Hematopoietic multipotent progenitor cell treated with erythropoietin and hydrocortisone succinate and interleukin-3 and kit ligand, for 4 days (in vitro differentiated cells): Measurements from ENCODE around the gene AGTPBP1.

Experiments used
- DNase-seq: peaks from one replicate; pipeline ENCODE4 v3.0.0-alpha.2; 2015

AGTPBP1 gene

DNA sequence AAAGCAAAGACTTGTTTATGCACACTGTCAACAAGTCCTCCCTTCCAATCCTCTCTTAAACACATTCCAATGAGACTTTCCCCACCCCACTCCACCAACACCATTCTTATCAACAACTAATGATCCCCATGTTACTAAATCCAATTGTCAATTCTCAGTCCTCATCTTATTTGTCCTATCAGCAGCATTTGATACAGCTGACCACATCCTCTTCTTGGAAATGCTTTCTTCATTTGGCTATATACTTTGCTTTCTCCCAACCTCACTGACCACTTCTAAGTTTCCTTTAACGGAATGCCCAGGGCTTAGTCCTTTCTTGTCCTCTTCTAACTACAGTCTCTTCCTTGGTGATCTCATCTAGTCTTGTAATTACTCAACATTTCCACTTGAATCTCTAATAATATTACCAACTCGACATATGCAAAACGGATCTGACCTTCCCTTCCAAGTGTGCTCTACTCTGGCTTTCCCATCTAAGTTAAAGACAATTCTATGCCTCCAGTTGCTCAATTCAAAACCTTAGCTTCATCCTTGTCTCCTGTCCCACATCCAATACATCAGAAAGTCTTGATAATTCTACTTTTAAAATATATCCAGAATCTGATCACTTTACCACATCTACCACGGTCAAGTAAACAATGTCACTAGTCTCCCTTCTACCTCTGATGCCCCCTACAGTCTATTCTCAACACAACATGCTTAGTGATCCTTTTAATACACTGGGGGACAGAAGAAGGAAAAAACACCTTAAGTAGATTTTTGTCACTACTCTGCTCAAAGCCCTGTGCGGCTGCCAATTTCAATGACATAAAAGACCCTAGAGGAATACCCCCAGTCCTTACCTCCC, 25.5 kb downstream of the AGTPBP1 start:
- DNase-seq = peak; percentile 69

DNA sequence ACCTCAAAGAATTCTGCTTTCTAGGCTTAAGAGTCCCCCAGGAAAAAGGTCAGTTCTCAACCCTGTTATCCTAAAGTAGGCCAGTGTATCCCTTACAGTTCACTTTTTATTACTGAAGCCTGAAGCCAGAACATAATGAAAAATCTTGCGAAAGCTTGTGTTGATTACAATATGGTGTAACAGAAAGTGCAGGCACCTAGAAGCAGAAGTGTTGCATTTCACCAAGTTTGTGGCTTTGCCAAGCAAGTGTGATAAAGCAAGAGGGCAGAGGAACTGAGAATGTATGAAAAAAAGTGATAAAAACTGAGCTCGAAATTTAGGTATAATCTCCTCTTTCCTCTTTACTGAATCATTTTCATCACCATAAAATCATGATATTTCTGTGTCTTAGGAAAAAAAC, 26.2 kb downstream of the AGTPBP1 start:
- DNase-seq = peak; percentile 91

DNA sequence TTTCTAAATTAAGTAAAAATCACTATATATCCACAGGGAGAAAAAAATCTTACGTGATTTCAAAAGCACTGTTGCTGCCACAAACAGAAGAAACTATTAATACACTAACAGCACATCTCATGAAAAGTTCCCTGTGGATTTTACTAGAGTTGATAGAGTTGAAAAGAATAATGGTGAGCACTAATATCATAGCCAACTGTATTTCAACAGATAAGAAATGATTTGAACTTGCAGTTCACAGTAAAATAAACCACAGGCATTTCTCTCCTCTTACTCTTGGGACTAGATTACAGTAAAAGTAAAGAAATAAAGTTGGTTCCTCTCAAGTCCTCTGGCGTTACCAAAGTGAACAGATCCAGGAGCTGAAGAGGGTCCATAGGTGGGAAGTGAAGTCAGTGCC, 27.9 kb downstream of the AGTPBP1 start:
- DNase-seq = peak; percentile 42

DNA sequence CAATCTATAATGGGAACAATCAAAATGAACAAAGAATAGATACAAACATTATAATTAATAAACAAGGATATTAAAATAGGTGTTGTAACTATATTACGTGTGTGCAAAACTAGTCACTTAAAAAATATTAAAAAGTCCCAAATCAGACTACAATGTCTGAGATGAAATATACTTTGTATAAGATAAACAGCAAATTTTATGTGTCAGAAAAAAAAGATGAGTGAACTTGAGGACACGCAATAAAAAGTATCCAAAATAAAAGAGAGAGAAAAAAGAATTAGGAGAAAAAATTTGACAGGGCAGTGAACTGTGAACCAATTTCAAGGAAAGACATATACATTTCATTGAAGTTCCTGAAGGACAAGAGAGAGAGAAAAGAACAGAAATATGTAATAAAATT, 37.0 kb downstream of the AGTPBP1 start:
- DNase-seq = no peak

DNA sequence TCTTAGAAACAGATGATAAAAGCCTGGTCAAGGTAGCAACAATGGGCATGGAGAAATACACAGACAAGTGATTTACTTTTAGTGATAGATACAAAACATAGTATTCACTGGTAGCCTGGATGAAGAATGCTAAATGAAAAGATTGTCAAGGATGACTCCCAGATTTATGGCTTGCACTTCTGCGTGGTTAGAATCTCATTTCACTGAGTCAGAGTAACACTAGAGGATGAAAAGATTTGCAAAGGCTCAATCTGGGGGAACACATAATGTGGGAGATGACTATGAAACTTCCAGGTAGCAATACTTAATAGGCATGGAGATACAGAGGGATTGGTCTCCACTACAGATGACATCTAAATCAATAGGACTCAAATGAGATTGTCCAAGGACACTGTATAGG, 38.4 kb downstream of the AGTPBP1 start:
- DNase-seq = no peak

DNA sequence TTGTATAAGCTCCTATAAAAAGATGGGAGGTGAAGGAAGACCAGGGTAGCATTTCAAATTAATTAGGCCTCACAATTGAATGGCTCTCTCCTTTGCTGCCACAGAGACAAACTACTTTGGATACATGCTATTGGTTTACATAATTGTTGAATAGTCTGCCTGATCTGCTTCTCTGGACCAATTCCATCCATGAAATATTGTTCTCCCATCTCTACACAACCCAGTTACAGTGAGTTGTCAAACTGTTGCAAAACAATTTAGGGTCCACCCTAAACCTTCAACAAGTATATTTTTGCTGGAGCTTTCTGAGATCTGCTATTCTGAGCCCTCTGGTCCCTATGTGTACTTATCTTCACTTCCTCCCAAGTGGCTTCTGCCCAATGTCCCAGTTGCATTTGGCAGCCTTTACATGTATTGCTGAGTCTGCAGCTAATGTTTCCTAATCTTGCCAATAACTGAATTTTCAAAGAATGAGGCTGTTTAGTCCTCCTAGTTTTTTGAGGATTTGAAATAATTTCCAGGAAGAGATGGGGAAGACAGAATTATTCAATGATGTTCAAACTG, 38.9 kb downstream of the AGTPBP1 start:
- DNase-seq = peak; percentile 46

DNA sequence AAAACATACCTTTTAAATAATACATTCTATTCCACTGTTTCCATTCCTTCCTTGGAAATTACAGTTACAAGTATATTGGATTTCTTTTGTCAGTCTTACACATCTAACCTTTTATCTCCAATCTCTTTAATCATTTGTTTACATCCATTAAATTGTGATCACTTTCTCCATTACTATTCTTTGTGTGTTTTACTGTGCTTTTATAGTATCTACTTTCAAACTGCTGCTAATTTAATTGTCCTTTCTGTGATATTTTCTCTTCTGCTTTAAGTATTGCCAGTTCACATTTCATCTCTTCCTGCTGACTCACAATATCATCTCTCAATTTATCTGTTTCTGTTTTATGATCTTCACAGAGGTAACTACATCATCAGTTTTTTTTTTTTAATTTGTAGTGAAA, 39.6 kb downstream of the AGTPBP1 start:
- DNase-seq = no peak

DNA sequence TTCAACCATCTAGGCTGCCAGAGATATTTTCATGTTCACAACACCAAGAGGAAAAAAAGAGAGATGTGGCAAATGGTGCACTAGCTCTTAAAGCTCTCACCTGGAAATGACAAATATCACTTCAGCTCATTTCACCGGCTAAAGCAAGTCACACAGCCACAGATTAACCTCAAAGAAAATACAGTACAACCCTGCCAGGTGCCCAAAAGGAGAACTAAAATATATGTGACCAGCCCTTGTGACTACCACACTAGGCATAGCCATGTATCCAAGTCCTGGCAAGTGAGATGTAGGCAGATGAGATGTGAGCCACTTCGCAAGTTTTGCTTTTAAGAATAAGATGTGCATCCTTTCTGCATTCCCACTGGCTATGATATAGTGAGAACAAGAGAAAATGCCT, 41.4 kb downstream of the AGTPBP1 start:
- DNase-seq = peak; percentile 43

DNA sequence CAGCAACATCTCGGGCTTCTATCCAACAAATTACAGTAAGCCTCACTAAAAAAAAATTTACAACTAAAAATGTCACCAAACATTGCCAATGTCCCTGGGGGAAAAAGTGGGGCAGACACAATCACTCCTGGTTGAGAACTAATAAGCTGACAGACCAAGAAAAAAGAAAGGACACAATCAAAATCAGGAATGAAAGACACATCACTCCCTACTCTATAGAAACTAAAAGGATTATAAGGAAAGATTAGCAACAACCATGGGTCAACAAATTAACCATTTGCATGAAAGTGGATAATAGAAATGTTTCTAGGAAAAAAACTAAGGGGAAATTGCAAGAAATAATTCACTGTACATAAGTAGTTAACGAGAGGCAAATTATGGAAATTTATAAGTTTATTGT, 53.4 kb downstream of the AGTPBP1 start:
- no peak for DNase-seq

DNA sequence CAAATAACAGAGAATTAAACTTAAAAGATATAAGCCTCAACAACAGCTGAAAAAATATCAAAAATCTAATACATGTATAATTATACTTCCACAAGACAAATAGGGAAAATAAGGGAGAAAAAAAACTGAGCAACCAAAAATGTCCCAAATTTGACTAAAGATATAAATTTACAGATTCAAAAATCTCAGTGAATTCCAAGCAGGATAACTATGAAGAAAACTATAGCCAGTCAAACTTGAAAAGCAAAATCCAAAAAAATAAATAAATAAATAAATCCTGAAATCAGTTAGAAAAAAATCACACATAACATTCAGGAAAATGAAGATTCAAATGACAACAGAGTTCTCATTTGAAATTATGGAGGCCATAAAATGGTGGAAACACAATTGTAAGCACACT, 56.7 kb downstream of the AGTPBP1 start:
- no peak for DNase-seq

DNA sequence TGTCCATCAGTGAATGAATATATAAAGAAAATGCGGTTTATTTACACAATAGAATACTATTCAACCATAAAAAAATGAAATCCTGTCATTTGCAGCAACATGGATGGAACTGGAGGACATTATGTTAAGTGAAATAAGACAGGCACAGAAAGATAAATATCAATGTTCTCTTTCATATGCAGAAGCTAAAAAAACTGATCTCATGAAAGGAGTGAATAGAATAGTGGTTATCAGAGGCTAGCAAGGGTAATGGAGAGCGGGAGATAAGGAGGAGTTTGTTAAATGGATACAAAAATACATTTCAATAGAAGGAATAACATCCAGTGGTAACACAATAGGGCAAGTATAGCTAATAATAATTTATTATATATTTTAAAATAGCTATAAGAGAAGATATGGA, 65.0 kb downstream of the AGTPBP1 start:
- DNase-seq = peak; percentile 39

DNA sequence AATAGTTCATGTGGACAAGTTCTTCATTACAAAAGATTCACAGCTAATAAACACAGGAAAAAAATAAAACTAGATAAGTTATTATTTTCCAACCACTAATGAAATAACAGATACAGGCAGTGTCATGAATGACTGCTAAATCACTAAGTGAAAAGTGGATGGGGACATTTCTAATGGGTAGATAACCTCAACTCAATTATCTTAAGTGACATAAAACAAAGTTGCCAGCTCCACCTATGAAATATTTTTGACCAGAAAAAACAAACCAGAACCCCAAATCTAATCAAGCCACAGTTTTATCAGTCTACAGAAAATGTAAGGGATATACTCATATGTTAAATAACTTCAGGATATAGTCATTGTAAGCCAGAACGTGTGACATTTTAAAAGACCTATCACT, 74.4 kb downstream of the AGTPBP1 start:
- no peak for DNase-seq

DNA sequence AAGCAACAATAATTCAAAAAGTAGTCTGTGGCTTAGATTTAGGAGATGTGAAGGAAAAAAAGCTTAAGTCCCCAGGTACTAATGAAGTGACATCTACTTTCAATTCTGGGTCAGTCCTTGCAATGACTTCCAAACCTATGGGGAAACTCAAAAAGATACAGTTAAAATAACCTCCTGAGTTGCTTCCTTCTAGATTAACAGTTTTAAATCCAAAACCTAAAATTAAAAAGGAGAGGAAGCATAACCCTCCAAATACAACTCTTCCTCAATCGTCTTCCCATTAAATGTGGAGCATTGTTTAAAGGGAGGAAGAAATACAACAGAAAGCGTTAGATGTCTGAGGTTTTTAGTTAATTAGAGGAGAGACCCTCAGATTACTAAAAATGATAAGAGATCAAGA, 75.7 kb downstream of the AGTPBP1 start:
- no peak for DNase-seq

DNA sequence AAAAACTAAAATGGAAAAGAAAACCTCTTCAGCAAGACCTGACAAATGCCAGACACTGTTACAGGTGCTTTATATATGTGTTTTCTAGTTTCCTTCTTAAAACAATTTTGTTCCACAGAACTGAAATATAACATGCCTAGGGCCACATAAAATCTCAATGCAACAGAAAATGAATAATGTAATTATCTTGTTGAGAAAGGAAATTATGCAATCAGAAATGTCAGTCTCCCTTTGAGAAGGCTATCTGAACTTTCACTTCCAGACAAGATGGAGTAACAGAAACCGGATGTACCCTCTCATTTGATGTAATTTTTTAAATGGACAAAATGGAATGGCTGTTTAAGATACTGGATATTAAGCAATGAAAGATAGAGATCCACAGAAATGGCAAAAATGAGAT, 79.2 kb downstream of the AGTPBP1 start:
- DNase-seq = peak; percentile 15

DNA sequence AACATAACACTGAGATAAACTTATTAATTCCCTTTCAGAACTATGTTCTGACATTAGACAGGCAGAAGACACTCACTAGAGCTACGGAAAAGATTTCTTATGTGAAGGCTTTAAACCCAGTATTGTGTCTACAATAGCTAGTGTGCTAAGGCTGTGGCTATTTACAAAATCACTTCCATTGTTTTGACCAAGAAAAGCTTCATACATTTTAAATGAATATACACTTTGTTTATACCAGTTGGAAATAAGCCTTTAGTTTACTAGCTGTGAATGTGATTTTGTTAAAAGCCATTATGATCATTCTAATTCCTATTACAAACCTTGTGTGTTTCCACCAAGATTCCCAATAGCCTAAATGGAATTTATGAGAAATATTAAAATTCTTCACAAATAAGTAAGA, 83.0 kb downstream of the AGTPBP1 start:
- no peak for DNase-seq

DNA sequence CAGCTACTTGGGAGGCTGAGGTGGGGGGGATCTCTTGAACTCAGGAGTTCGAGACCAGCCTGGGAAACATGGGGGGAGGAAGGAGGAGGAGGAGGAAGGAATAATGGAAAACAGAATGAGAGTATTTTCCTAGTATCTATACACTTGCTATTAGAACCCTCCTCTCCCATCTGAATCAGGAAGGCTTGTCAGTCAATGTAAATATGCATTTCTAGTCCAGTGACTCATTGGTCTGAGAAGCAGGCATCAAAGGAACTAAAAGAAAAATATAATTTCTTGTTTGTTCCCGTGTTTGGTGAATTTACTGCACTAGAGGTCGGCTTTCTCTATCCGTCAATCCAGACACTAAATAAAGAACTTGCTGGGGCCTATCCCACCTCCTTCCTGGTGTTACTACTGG, 88.6 kb downstream of the AGTPBP1 start:
- DNase-seq = no peak

DNA sequence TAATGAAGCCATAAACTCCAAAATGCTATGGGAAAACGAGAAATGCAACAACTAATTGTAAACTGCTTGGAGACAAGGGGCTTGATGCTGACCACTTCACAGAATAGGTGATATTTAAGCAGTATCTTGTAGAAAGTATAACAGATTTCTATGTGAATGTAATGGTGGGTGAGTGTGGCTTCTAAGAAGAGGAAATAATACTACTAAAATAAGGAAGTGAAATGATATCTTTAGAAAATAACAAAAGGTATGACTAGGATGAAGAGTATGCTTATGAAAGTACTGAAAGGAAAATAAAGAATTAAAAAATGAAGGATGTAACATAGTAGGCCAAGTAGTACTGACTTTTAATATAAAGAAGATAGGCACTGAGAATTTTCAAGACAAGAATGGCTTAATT, 94.2 kb downstream of the AGTPBP1 start:
- DNase-seq = peak; percentile 6

DNA sequence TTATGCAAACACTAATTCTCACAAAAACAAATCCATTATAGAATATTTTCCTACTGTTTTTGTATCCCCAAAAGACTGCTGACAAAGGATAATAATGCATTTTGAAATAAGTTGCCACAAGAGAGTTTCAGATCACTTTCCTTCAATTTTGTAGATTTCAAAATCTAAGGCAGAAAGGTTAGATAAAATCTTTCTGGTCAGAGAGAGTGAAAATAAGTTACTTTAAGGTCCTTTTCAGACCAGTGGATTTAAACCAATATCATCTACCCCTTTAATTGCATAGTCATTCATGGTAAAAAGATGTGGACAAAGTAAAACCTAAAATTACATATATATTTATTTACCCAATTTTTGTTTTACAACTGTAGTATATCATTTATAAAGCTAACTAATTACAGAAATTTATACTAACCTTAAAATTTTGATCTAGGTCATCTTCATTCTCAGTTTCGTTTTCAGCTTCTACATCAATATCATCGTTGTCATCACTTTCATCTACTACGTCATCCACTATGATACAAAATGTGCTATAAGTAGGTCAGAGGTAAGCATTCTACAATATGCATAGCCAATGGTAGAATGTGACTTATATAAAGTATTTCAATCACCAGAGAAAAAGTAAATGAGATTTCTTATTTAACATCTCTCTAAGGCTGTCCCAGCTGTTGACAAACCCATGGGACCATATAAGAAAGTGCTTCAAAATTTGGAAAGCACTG, 95.7 kb downstream of the AGTPBP1 start:
- peak; percentile 3 for DNase-seq

DNA sequence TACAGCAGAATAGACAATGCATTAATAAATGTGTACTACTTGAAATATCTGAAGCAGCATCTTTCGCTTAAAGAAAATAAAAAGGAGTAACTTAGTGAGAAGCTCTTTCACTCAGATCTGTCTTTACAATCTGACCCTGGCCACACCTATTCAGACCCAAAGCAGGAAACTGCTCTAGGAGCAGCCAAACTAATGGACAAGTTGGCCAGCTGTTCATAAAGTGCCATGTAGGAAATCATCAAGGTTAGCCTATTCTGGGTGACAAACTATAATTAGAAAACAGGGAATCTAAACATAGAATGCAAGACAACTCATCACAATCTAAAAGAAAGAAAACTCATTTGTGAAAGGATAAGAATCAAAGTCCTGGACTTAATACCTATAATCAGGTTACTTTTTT, 101.3 kb downstream of the AGTPBP1 start:
- DNase-seq = no peak

DNA sequence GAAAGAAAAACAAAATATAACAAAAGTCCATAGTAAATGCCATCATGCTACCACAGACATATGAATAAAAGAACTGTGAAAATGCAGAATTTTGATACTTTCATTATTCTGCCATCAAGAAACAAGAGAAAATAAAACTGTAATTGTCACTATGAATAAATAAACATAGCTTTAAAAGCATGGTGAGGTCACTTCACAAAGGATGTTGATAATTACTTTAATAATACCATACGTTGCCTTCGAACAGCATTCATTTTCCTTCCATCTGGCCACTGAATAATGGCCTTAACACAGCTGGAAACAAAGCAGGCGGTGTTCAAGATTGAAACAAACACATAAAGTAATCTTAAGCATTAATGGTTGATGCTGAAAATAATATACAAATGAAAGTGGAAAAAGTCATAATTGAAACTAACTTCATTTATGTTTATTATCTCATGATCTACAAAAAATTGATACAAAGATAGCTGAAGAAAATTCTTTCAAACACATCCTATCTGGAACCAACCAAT, 102.0 kb downstream of the AGTPBP1 start:
- no peak for DNase-seq

DNA sequence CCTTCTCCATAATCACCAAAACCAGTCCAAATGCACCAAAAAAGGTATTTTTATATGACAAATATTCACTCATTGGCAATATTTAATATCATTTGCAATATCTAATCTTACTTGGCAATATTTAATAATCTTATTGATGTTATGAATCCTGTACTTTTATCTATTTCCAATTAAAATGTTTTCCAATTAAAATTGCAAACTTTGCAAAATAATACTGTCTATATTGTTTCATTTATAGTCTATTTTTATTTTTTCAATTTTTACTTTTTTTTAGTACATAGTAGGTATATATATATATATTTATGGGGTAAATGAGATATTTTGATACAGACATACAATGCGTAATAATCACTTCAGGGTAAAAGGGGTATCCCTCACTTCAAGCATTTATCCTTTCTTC, 109.9 kb downstream of the AGTPBP1 start:
- DNase-seq = no peak

DNA sequence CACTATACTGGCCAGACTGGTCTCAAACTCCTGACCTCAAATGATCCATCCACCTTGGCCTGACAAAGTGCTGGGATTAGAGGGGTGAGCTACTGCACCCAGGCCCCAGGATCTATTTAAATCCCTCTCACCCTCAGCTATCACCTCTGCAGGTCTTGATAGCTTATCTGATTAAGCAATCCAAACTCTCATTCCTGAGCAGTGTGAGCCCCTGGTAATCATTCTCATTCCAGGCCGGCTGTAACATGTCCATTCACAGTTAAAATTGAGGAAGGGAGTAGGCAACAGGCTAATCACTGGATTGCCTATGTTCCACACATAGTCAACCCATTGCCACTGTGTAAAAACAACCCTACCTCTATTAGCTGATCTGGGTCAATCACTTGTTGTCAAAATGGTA, 111.1 kb downstream of the AGTPBP1 start:
- DNase-seq = no peak

DNA sequence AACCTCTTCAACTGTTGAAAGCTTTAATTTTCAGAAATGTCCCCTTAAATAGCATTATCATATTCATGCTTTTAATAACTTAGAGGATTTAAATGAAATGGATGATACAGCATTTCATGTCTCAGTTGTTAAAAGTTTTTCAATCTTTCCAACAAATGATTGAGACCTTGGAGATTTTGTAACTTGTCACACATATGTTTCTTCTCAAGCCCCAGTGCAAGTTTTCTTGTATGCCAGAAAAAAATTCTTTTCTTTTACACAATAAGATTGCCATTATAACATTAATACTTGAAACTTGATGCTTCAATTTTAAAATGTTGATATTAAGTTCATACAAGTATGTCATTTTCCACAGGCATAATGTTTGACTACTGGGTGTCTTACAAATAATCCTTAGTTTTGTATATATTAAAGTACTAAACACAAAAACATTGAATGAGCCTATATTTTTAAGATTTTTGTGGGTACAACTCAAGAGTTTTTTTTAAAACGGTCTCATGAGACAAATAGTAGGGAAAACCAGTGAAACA, 124.5 kb downstream of the AGTPBP1 start:
- no peak for DNase-seq

DNA sequence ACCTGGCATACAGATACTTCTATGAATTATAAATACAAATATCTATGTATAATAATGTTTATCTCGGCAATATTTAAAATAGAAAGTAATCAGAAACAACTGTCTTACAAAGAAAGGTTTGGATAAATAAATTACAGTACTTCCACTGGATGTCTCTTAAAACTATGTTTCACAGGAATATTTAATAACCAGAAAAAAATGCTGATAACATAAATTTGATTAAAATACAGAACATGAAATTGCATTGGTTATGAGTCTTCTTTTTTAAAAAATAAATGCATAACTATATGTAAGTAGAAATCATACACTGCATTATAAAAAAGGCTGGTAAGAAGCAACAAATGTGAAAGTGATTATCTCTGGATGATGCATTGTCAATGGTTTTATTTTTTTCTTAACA, 126.0 kb downstream of the AGTPBP1 start:
- DNase-seq = no peak
